Sigmoid colon (tissue), 7 donors: ENCODE data around the gene DSCAML1. TPM values are rescaled to one million over a fixed set of nuclear protein-coding genes. Genes with fewer than 3 reads are reported as not detected.

Source experiments
- DNase-seq: peaks from one replicate; pipeline ENCODE4 v3.0.0-alpha.2; 2019
- H3K27ac ChIP-seq, 4 donors: fragments of 200-600 bp; sonication (generic); one replicate each; pipeline ENCODE4 v1.5.1; 2016 to 2019; ENCODE audit warnings: mild to moderate bottlenecking in 1 of 4
- H3K27me3 ChIP-seq, 3 donors: fragments of 200-600 bp; sonication (generic); one replicate each; pipeline ENCODE4 v1.5.1; 2019; ENCODE audit warnings: mild to moderate bottlenecking in 1 of 3
- H3K36me3 ChIP-seq, 4 donors: fragments of 200-600 bp; sonication (generic); one replicate each; pipeline ENCODE4 v1.5.1; 2016 to 2019
- H3K4me1 ChIP-seq, 4 donors: fragments of 200-600 bp; sonication (generic); one replicate each; pipeline ENCODE4 v1.5.1; 2017 to 2019
- H3K4me3 ChIP-seq, 4 donors: fragments of 200-600 bp; sonication (generic); one replicate each; pipeline ENCODE4 v1.5.1; 2017 to 2019; ENCODE audit warnings: mild to moderate bottlenecking in 2 of 4, moderate library complexity in 1 of 4
- H3K9me3 ChIP-seq, 4 donors: fragments of 200-600 bp in 3 of 4; sonication (generic) in 3 of 4; one replicate each; pipeline versions ENCODE4 v1.5.1 to v1.6.1; 2013 to 2019
- CTCF ChIP-seq, 4 experiments: fragments of 450-650 bp in 3 of 4; fragments of 200-600 bp in 1 of 4; IDR thresholded peaks; one replicate each; pipeline ENCODE4 v1.5.1; 2016 to 2019; ENCODE audit warnings: antibody characterized with exemption in 4 of 4, mild to moderate bottlenecking in 3 of 4, moderate library complexity in 2 of 4
- EP300 ChIP-seq, 4 donors: sonication (generic); formaldehyde crosslinking; IDR thresholded peaks; one replicate each; pipeline ENCODE4 v1.6.1; 2017; ENCODE audit warnings: antibody characterized with exemption in 4 of 4
- POLR2A ChIP-seq, 2 donors: fragments of 450-650 bp; IDR thresholded peaks; one replicate each; pipeline ENCODE4 v1.6.1; 2016; ENCODE audit warnings: antibody characterized with exemption in 2 of 2, mild to moderate bottlenecking in 2 of 2, moderate library complexity in 2 of 2
- POLR2AphosphoS5 ChIP-seq, 4 donors: sonication (generic); formaldehyde crosslinking; IDR thresholded peaks; one replicate each; pipeline ENCODE4 v1.6.1; 2017; ENCODE audit warnings: antibody characterized with exemption in 4 of 4
- WGBS, 2 donors: extraction: QIAGEN DNeasy Blood & Tissue Kit; methylation state at CpG; one replicate each; pipeline ENCODE4 v1.1.7; 2013; 5-methylcytosine and 5-hydroxymethylcytosine counted together
- intact Hi-C: fragments of 100-400 bp; cut with DNase I; formaldehyde crosslinking; loops from one replicate; pipeline ENCODE4 v1.15.1; 2023
- polyA plus RNA-seq, 3 donors: library from polyadenylated mRNA; stranded (reverse); fragments of 200-250 nt; gene quantifications; one replicate each; pipeline ENCODE4 v1.2.3, GENCODE V29; 2013
- total RNA-seq, 4 donors: library from RNA; depleted of rRNA; stranded (reverse); fragments of >200 nt; gene quantifications; one replicate each; pipeline ENCODE4 v1.1.0, GENCODE V29; 2016
- donor health status: healthy with polysubstance abuse.
- donor health status: Bipolar disorder and iron deficiency.
- donor health status: healthy.

Gene DSCAML1
- total and polyA plus RNA-seq, 7 donors: under 0.01 to 7.5 (median 1.2) TPM

DNA sequence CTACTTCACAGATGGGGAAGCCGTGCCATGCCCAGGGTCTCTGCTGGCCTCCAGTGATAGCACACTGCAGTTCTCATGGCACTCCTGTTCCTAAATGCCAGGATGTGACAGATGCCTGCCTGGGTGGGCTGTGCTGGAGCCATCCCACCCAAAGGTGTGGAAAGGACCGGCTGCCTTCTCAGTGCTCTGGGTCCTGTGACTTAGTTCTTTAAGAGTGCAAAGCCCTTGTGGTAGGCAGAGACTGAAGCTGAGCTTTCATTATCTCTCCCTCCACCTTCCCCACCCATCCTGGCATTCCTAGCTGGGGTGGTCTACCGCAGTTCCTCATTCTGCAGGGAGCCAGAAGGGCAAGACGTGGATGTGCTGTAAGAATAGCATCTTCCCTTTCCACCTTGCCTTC is 319.3 kb downstream of the DSCAML1 start:
- intact Hi-C loops: loop anchor here (10.0 kb wide), 1 partner anchor 607 kb away; the partner anchor contains the start of gene SMIM35
- no peaks in the 10 kb centered on the region for H3K27me3 ChIP-seq
- 76 to 86% methylated on average over 4 of the region's 4 CpGs for WGBS, 2 donors

GRCh38 chr11:117476531-117477142 is 320.4 kb downstream of the DSCAML1 start:
- no peak for DNase-seq
- no peak overlapping the region for H3K27ac ChIP-seq
- H3K4me3 ChIP-seq: no peak overlapping the region
- WGBS, 2 donors: 85 to 87% methylated on average over 10 of the region's 10 CpGs
- intact Hi-C loops: loop anchor here (10.0 kb wide), 1 partner anchor 608 kb away; the partner anchor contains the start of gene SMIM35
- peaks cover 0 to 4% (median 0%) of the 10 kb centered on the region in 4 donors for H3K36me3 ChIP-seq
- no peak for TF ChIP-seq CTCF (IDR thresholded peaks at IDR 0.05)
- TF ChIP-seq POLR2A (IDR thresholded peaks at IDR 0.05): no peak
- TF ChIP-seq POLR2AphosphoS5 (IDR thresholded peaks at IDR 0.05): no peak
- no peak for TF ChIP-seq EP300 (IDR thresholded peaks at IDR 0.05)
- H3K4me1 ChIP-seq: no peaks in the 10 kb centered on the region
- no peaks in the 10 kb centered on the region for H3K27me3 ChIP-seq
- H3K9me3 ChIP-seq: no peaks in the 10 kb centered on the region

More for the DNA sequence above, 319.3 kb downstream of the DSCAML1 start:
- Histone ChIP-seq H3K4me3 (no peak overlapping the region), H3K27ac (no peak overlapping the region), H3K36me3 (peaks cover 0 to 4% (median 0%) of the 10 kb centered on the region in 4 donors), H3K4me1 (no peaks in the 10 kb centered on the region), H3K9me3 (no peaks in the 10 kb centered on the region)
- no peak for TF ChIP-seq POLR2A (IDR thresholded peaks at IDR 0.05)
- TF ChIP-seq POLR2AphosphoS5 (IDR thresholded peaks at IDR 0.05): no peak
- TF ChIP-seq EP300 (IDR thresholded peaks at IDR 0.05): no peak
- no peak for TF ChIP-seq CTCF (IDR thresholded peaks at IDR 0.05)
- DNase-seq: no peak

GRCh38 chr11:117475716-117476530 is 321.1 kb downstream of the DSCAML1 start:
- DNase-seq: no peak
- H3K9me3 ChIP-seq: no peaks in the 10 kb centered on the region
- no peaks in the 10 kb centered on the region for H3K27me3 ChIP-seq
- TF ChIP-seq CTCF (IDR thresholded peaks at IDR 0.05): no peak
- TF ChIP-seq EP300 (IDR thresholded peaks at IDR 0.05): no peak
- TF ChIP-seq POLR2A (IDR thresholded peaks at IDR 0.05): no peak
- TF ChIP-seq POLR2AphosphoS5 (IDR thresholded peaks at IDR 0.05): no peak
- H3K27ac ChIP-seq: no peak overlapping the region
- H3K36me3 ChIP-seq: peaks cover 0 to 2% (median 0%) of the 10 kb centered on the region in 4 donors
- WGBS, 2 donors: 70 to 80% methylated on average over 11 of the region's 11 CpGs
- H3K4me1 ChIP-seq: no peaks in the 10 kb centered on the region
- H3K4me3 ChIP-seq: no peak overlapping the region
- intact Hi-C loops: loop anchor here (10.0 kb wide), 1 partner anchor 609 kb away; the partner anchor contains the start of gene SMIM35

GRCh38 chr11:117473481-117474091 is 323.4 kb downstream of the DSCAML1 start:
- Histone ChIP-seq H3K27ac (no peak overlapping the region), H3K36me3 (peaks cover 0 to 4% (median 0%) of the 10 kb centered on the region in 4 donors), H3K9me3 (no peaks in the 10 kb centered on the region), H3K4me3 (no peak overlapping the region), H3K27me3 (no peaks in the 10 kb centered on the region), H3K4me1 (no peaks in the 10 kb centered on the region)
- TF ChIP-seq EP300 (IDR thresholded peaks at IDR 0.05): no peak
- no peak for TF ChIP-seq CTCF (IDR thresholded peaks at IDR 0.05)
- no peak for TF ChIP-seq POLR2A (IDR thresholded peaks at IDR 0.05)
- TF ChIP-seq POLR2AphosphoS5 (IDR thresholded peaks at IDR 0.05): no peak
- DNase-seq: no peak
- 63 to 80% methylated on average over 8 of the region's 8 CpGs for WGBS, 2 donors
- intact Hi-C loops: loop anchor here (10.0 kb wide), 1 partner anchor 611 kb away; the partner anchor contains the start of gene SMIM35
